WTC11 (cell line): ENCODE results near the gene ABTB2. TPM values are rescaled to one million over a fixed set of nuclear protein-coding genes. Genes with fewer than 3 reads are reported as not detected.

Experiments
- ATAC-seq: fragments of 200-7000 bp; cut with Tn5 transposase; 2 replicates; pipeline ENCODE4 v1.10.0; 2021; ENCODE audit warnings: mild to moderate bottlenecking, moderate library complexity
- CTCF ChIA-PET: fragments of 300-600 bp; sonication (Branson Sonifier 250); formaldehyde crosslinking; loops from one replicate; lab custom pipeline; 2021; ENCODE audit warnings: antibody characterized with exemption; lab: Charles Lee
- POLR2A ChIA-PET: fragments of 350-600 bp; sonication (Branson Sonifier 250); formaldehyde crosslinking; loops from one replicate; lab custom pipeline; 2021; ENCODE audit warnings: antibody characterized with exemption; lab: Charles Lee
- DNase-seq: peaks from one replicate; pipeline ENCODE4 v3.0.0; 2021; ENCODE audit warnings: low spot score
- H3K27ac Mint-ChIP-seq: 2 replicates; pipeline ENCODE4 v1.8.0; 2021; ENCODE audit warnings: mixed read lengths
- H3K27me3 Mint-ChIP-seq: 2 replicates; pipeline ENCODE4 v1.8.0; 2021; ENCODE audit warnings: low read depth, mild to moderate bottlenecking, moderate library complexity, mixed read lengths
- H3K36me3 Mint-ChIP-seq: 2 replicates; pipeline ENCODE4 v1.8.0; 2021; ENCODE audit warnings: mixed read lengths
- H3K4me1 Mint-ChIP-seq: 2 replicates; pipeline ENCODE4 v1.8.0; 2022; ENCODE audit warnings: mixed read lengths
- H3K4me3 Mint-ChIP-seq: 2 replicates; pipeline ENCODE4 v1.8.0; 2021; ENCODE audit warnings: mild to moderate bottlenecking, moderate library complexity, mixed read lengths
- H3K9me3 Mint-ChIP-seq: 2 replicates; pipeline ENCODE4 v1.8.0; 2021; ENCODE audit warnings: mixed read lengths
- ATF1 ChIP-seq: sonication (generic); formaldehyde crosslinking; IDR thresholded peaks from 2 replicates; pipeline ENCODE4 v1.8.1; 2023; ENCODE audit warnings: mild to moderate bottlenecking, moderate library complexity, missing genetic modification reagents
- EMX1 ChIP-seq: fragments of 250-450 bp; sonication (Bioruptor Pico); IDR thresholded peaks from 2 replicates; pipeline ENCODE4 v1.8.0; 2021; ENCODE audit warnings: mild to moderate bottlenecking
- FOXJ3 ChIP-seq: sonication (generic); formaldehyde crosslinking; IDR thresholded peaks from 2 replicates; pipeline ENCODE4 v1.9.0; 2021; ENCODE audit warnings: missing genetic modification reagents, mild to moderate bottlenecking, borderline replicate concordance
- FOXK1 ChIP-seq: sonication (generic); formaldehyde crosslinking; IDR thresholded peaks from 2 replicates; pipeline ENCODE4 v1.8.0; 2022; ENCODE audit warnings: mild to moderate bottlenecking, moderate library complexity, missing genetic modification reagents
- GABPB1 ChIP-seq: sonication (generic); formaldehyde crosslinking; IDR thresholded peaks from 2 replicates; pipeline ENCODE4 v1.8.1; 2023; ENCODE audit warnings: mild to moderate bottlenecking, missing genetic modification reagents
- IRF2 ChIP-seq: sonication (generic); formaldehyde crosslinking; IDR thresholded peaks from 2 replicates; pipeline ENCODE4 v1.8.0; 2022; ENCODE audit warnings: low read depth, missing genetic modification reagents, borderline replicate concordance
- KAT7 ChIP-seq: sonication (generic); formaldehyde crosslinking; IDR thresholded peaks from 2 replicates; pipeline ENCODE4 v1.8.1; 2023; ENCODE audit warnings: missing genetic modification reagents, mild to moderate bottlenecking, borderline replicate concordance
- NFATC4 ChIP-seq: fragments of 250-450 bp; sonication (Bioruptor Pico); IDR thresholded peaks from 2 replicates; pipeline ENCODE4 v1.9.0; 2021; ENCODE audit warnings: mild to moderate bottlenecking
- RORB ChIP-seq: fragments of 250-450 bp; sonication (Bioruptor Pico); IDR thresholded peaks from 2 replicates; pipeline ENCODE4 v1.9.0; 2021; ENCODE audit warnings: mild to moderate bottlenecking
- SP1 ChIP-seq: sonication (generic); formaldehyde crosslinking; conservative IDR thresholded peaks from 2 replicates; pipeline ENCODE4 v1.8.1; 2022; ENCODE audit warnings: missing genetic modification reagents
- TEAD1 ChIP-seq: sonication (generic); formaldehyde crosslinking; IDR thresholded peaks from 2 replicates; pipeline ENCODE4 v1.8.0; 2022; ENCODE audit warnings: mild to moderate bottlenecking, missing genetic modification reagents
- ZNF138 ChIP-seq: sonication (generic); formaldehyde crosslinking; conservative IDR thresholded peaks from 2 replicates; pipeline ENCODE4 v1.8.1; 2022; ENCODE audit warnings: mild to moderate bottlenecking, moderate library complexity, missing genetic modification reagents
- ZNF232 ChIP-seq: sonication (generic); formaldehyde crosslinking; IDR thresholded peaks from 2 replicates; pipeline ENCODE4 v1.8.0; 2022; ENCODE audit warnings: mild to moderate bottlenecking, missing genetic modification reagents
- ZNF416 ChIP-seq: fragments of 250-450 bp; sonication (Bioruptor Pico); IDR thresholded peaks from 2 replicates; pipeline ENCODE4 v1.9.0; 2021; ENCODE audit warnings: mild to moderate bottlenecking, inconsistent platforms
- total RNA-seq: library from RNA; stranded (reverse); gene quantifications from 3 replicates; pipeline ENCODE4 v1.2.3, GENCODE V29; 2021
- TF ChIP-seq, protein P1 (sequence below): sonication (generic); formaldehyde crosslinking; IDR thresholded peaks from 2 replicates; pipeline ENCODE4 v1.8.0; 2022; ENCODE audit warnings: mild to moderate bottlenecking, missing genetic modification reagents
- TF ChIP-seq, protein P2 (sequence below): fragments of 250-450 bp; sonication (Bioruptor Pico); conservative IDR thresholded peaks from 2 replicates; pipeline ENCODE4 v1.9.0; 2021; ENCODE audit warnings: mild to moderate bottlenecking
- TF ChIP-seq, protein P3 (sequence below): sonication (generic); formaldehyde crosslinking; conservative IDR thresholded peaks from 2 replicates; pipeline ENCODE4 v1.8.1; 2022; ENCODE audit warnings: mild to moderate bottlenecking, missing genetic modification reagents
- TF ChIP-seq, protein P4 (sequence below): sonication (generic); formaldehyde crosslinking; IDR thresholded peaks from 2 replicates; pipeline ENCODE4 v1.8.1; 2023; ENCODE audit warnings: mild to moderate bottlenecking, missing genetic modification reagents

Gene ABTB2
- total RNA-seq, 1 experiment from 2014 or later = 12.8 TPM

DNA sequence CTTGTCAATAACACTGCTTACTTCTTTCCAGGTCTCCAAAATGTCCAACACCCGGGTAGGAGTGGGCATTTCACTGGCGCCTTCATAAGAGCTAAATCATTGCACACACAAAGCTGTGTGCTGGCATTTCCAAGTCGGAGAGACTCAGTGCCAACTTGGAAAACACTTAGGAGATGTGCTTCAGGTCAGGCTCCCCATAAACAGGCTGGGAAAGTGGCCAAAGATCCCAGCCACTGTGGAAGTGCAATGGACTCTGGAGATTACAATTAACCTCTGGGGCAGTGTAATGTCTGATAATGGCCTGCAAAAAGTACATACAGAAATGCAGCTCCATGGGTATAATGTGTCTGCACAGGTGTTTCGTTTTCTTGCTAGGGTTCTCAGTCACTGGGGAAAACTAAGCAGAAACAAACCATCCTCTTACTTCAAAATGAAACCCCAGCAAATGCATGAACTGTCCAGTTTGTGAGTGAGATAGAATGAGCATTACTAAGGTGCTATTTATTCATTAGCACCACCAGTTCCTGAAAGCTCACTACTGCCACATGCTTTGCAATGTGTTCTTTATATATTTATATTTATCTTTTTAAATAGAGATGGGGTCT, 79.0 kb downstream of the ABTB2 start:
- H3K27ac Mint-ChIP-seq = no peak overlapping the region

DNA sequence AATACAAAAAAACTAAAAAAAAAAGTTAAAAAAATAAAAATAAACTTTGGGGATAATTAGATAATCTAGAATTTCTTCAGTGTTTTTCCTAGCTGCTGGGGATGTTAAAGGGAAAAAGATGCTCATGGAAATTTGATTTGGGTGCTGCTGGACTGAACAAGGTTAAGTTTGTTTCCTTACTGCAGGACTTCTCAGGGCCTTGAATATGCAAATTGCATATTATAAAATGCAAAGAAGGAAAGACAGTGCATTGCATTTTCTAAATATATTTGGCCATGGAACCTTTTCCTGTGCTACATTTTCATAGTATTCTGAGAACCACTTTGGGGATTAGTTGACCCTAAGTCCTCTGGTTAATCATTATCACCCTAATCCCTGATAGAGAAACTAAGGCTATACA, 79.6 kb downstream of the ABTB2 start:
- TF ChIP-seq EMX1 (no peak), ATF1 (CRISPR knock-in tag) (no peak)
- TF ChIP-seq, protein P1, sequence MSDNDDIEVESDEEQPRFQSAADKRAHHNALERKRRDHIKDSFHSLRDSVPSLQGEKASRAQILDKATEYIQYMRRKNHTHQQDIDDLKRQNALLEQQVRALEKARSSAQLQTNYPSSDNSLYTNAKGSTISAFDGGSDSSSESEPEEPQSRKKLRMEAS = no peak
- H3K36me3 Mint-ChIP-seq = no peaks in the 10 kb centered on the region
- peaks cover 11% of the 10 kb centered on the region for H3K4me1 Mint-ChIP-seq
- no peak overlapping the region for H3K27ac Mint-ChIP-seq
- ATAC-seq (no peak), DNase-seq (no peak)
- no peak overlapping the region for H3K4me3 Mint-ChIP-seq
- H3K9me3 Mint-ChIP-seq = no peaks in the 10 kb centered on the region
- POLR2A ChIA-PET = no interaction called here
- H3K27me3 Mint-ChIP-seq = no peaks in the 10 kb centered on the region
- CTCF ChIA-PET = interaction anchor here (0.7 kb wide), 1 partner anchor 42 kb away, joined by 5 read pairs; no protein-coding TSS in a partner anchor

More for the DNA sequence above, 79.0 kb downstream of the ABTB2 start:
- DNase-seq (no peak), ATAC-seq (no peak)
- ChIA-PET POLR2A (no interaction called here), CTCF (no interaction called here)
- no peak overlapping the region for H3K4me3 Mint-ChIP-seq
- TF ChIP-seq IRF2 (CRISPR knock-in tag) (no peak), EMX1 (no peak), ZNF416 (no peak), ZNF138 (no peak), KAT7 (no peak), GABPB1 (CRISPR knock-in tag) (no peak), SP1 (CRISPR knock-in tag) (no peak), FOXK1 (CRISPR knock-in tag) (no peak), NFATC4 (no peak), FOXJ3 (CRISPR knock-in tag) (no peak), ZNF232 (CRISPR knock-in tag) (no peak), TEAD1 (CRISPR knock-in tag) (no peak)
- TF ChIP-seq, protein P2, sequence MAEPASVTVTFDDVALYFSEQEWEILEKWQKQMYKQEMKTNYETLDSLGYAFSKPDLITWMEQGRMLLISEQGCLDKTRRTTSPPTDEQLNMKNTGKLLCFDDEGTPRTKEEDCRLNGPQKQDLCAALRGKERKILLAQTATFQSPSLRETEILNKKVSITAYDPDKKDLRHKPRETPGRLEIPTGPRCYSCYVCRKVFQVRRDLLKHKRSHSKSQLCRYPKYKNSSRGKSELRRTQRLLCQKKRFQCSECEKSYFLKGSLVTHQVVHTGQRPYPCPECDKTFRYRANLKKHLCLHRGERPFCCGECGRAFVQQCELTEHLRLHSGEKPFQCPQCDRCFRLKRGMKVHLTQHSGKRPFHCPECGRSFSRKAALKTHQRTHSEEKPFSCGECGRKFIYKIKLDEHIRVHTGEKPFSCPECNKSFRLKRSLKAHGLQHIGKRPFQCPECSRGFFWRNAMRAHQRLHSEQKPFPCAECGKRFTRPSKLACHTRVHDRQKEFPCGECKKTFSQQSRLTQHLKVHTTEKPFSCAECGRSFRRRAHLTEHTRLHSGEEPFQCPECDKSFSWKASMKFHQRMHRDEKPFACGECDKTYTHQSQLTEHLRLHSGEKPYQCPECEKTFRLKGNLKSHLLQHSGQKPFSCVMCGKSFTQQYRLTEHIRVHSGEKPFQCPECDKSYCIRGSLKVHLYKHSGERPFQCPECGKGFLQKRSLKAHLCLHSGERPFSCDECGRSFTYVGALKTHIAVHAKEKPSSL (CRISPR knock-in tag) = no peak
- TF ChIP-seq, protein P3, sequence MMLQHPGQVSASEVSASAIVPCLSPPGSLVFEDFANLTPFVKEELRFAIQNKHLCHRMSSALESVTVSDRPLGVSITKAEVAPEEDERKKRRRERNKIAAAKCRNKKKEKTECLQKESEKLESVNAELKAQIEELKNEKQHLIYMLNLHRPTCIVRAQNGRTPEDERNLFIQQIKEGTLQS (CRISPR knock-in tag) = no peak
- peaks cover 11% of the 10 kb centered on the region for H3K4me1 Mint-ChIP-seq
- no peaks in the 10 kb centered on the region for H3K36me3 Mint-ChIP-seq
- no peaks in the 10 kb centered on the region for H3K9me3 Mint-ChIP-seq
- H3K27me3 Mint-ChIP-seq = no peaks in the 10 kb centered on the region

DNA sequence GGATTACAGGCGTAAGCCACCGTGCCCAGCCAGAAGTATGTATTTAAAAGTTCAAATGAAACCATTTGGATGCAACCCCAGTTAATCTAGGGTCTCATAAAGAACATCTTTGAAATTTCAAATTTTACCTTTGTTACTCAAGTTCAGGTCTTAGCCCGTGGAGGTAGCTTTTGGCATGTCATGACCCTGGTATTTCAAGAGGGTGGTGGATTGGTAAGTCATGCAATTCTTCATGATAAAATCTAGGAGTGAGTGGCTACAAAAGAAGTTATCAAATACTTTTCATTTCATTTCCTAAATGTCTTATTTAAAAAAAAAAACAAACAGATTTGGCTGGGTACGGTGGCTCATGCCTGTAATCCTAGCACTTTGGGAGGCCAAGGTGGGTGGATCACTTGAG, 80.6 kb downstream of the ABTB2 start:
- Mint-ChIP-seq H3K4me1 (peaks cover 11% of the 10 kb centered on the region), H3K9me3 (no peaks in the 10 kb centered on the region), H3K27me3 (no peaks in the 10 kb centered on the region), H3K36me3 (no peaks in the 10 kb centered on the region), H3K27ac (no peak overlapping the region), H3K4me3 (no peak overlapping the region)
- no peak for TF ChIP-seq EMX1
- CTCF ChIA-PET = interaction anchor here (0.6 to 0.7 kb wide), 2 partner anchors 41 to 82 kb away, joined by 4 to 6 read pairs; no protein-coding TSS in a partner anchor
- no peak for DNase-seq
- no peak for ATAC-seq
- POLR2A ChIA-PET = no interaction called here

DNA sequence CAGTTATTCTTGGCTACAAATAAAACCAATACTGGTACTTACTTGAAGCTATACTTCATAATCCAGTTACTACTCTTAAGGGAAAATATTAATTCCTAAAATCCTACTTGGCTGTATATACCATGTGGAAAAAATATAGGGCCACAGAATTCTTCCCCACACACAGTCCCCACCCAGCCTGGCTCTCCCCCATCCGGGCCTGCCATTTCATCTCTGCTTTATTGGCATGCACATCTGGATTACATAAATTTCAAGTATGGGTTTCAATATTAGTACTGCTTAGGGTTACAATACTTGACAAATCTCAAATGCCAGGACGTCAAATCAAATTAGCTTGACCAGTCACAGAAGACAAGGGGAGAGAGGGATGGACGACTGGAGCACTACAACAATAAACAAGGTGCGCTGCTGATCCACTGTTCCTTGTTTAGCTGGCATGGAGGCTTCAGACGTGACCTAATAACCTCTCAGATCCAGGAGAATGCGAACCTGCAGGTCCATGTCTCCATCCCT, 81.4 kb downstream of the ABTB2 start:
- Mint-ChIP-seq H3K36me3 (no peaks in the 10 kb centered on the region), H3K4me1 (peaks cover 12% of the 10 kb centered on the region), H3K4me3 (no peak overlapping the region), H3K27ac (no peak overlapping the region), H3K9me3 (no peaks in the 10 kb centered on the region), H3K27me3 (no peaks in the 10 kb centered on the region)
- POLR2A ChIA-PET = no interaction called here
- ATAC-seq = no peak
- CTCF ChIA-PET = interaction anchor here (1.0 kb wide), 1 partner anchor 102 kb away, joined by 4 read pairs; no protein-coding TSS in a partner anchor
- TF ChIP-seq, protein P4, sequence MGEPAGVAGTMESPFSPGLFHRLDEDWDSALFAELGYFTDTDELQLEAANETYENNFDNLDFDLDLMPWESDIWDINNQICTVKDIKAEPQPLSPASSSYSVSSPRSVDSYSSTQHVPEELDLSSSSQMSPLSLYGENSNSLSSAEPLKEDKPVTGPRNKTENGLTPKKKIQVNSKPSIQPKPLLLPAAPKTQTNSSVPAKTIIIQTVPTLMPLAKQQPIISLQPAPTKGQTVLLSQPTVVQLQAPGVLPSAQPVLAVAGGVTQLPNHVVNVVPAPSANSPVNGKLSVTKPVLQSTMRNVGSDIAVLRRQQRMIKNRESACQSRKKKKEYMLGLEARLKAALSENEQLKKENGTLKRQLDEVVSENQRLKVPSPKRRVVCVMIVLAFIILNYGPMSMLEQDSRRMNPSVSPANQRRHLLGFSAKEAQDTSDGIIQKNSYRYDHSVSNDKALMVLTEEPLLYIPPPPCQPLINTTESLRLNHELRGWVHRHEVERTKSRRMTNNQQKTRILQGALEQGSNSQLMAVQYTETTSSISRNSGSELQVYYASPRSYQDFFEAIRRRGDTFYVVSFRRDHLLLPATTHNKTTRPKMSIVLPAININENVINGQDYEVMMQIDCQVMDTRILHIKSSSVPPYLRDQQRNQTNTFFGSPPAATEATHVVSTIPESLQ (CRISPR knock-in tag) = no peak
- TF ChIP-seq RORB (CRISPR knock-in tag) = no peak
- TF ChIP-seq, all 79 proteins: peak for 0
- no peak for DNase-seq
